ENCODE measurements around the gene TCP11.
A peak's percentile ranks its signal among the peaks of the same experiment; 100 is the strongest.

Gene TCP11

GRCh38 chr6:35086636-35087360, 54.3 kb downstream of the TCP11 start:
- no peak overlapping the region for H3K4me3 Mint-ChIP-seq
- H3K27me3 Mint-ChIP-seq: no peaks in the 10 kb centered on the region
- H3K9me3 Mint-ChIP-seq: no peaks in the 10 kb centered on the region
- DNase-seq (ENCODE audit: low spot score in 2 of 2): peak in 1 of 2 donors; percentile 5
- H3K27ac Mint-ChIP-seq (ENCODE audit: low read depth): peak overlapping the region; percentile 9
- no peak for ATAC-seq (replicated peaks; ENCODE audit: extremely low read depth, poor library complexity, severe bottlenecking)
- peaks cover 6% of the 10 kb centered on the region for H3K36me3 Mint-ChIP-seq (ENCODE audit: insufficient read depth)
- H3K4me1 Mint-ChIP-seq: peaks cover 4% of the 10 kb centered on the region

DNA sequence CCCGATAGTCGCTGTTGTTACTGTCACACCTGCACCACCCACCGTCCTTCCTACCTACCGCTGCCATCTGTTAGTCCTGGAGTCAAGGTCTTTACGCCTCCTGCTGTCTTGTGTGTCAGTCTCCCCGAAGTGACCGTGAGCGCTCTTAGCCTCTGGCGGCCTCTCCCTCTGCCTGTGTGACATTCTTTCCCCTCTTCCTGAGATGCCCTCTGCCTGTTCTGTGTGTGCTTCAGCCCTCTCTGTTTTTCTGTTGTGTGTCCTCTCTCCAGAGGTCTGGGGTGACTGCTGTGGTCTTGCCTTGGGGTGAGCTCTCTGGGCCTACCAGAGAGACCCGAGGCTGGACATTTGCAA, 54.9 kb downstream of the TCP11 start:
- Mint-ChIP-seq H3K36me3 (ENCODE audit: insufficient read depth) (peaks cover 6% of the 10 kb centered on the region), H3K4me3 (no peak overlapping the region), H3K4me1 (peaks cover 4% of the 10 kb centered on the region), H3K27ac (ENCODE audit: low read depth) (peak overlapping the region; percentile 9), H3K27me3 (no peaks in the 10 kb centered on the region), H3K9me3 (no peaks in the 10 kb centered on the region)
- DNase-seq (ENCODE audit: low spot score in 2 of 2) (no peak), ATAC-seq (replicated peaks; ENCODE audit: extremely low read depth, poor library complexity, severe bottlenecking) (no peak)

DNA sequence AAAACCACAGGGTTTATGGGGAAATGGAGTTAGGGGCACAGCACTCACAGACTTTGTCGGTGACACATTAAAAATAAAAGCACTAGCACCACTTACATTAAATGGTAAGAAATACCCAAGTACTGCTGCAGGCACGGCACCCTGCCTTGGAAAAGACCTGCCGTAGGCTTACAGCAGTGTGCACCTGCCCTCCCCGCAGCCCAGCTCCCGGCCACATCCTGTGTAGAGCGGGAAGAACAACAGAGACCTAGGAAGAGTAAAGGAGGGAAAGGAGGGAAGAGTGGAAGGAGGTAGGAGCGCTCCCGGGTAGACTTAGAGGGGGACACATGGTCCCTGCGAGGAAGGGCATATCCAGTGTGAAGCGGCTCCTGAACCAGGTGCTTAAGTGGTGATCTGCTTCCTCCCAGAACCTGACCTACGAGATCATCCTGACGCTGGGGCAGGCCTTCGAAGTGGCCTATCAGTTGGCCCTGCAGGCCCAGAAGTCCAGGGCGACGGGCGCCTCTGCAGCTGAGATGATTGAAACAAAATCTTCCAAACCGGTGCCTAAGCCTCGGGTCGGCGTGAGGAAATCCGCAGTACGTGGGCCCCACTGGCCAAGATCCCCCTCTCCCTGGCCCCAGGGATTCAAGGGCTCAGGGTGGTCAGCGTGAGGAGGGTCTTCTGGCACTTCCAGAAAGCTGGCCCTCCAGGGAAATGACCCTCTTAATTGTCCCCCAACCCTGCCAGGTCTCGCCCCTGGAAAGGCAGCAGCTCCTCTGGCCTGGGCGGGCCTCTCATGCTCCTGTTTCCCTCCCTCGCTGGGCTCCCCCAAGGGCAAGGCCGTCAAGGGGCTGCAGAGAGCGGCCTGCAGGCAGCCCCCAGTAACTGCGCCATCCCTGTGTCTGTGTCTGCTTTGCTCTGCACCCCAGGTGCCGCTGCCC, 55.5 kb downstream of the TCP11 start:
- Mint-ChIP-seq H3K27me3 (no peaks in the 10 kb centered on the region), H3K4me1 (peaks cover 4% of the 10 kb centered on the region), H3K27ac (ENCODE audit: low read depth) (peak overlapping the region; percentile 9), H3K36me3 (ENCODE audit: insufficient read depth) (peaks cover 6% of the 10 kb centered on the region), H3K4me3 (no peak overlapping the region), H3K9me3 (no peaks in the 10 kb centered on the region)
- ATAC-seq (replicated peaks; ENCODE audit: extremely low read depth, poor library complexity, severe bottlenecking) (no peak), DNase-seq (ENCODE audit: low spot score in 2 of 2) (no peak)

DNA sequence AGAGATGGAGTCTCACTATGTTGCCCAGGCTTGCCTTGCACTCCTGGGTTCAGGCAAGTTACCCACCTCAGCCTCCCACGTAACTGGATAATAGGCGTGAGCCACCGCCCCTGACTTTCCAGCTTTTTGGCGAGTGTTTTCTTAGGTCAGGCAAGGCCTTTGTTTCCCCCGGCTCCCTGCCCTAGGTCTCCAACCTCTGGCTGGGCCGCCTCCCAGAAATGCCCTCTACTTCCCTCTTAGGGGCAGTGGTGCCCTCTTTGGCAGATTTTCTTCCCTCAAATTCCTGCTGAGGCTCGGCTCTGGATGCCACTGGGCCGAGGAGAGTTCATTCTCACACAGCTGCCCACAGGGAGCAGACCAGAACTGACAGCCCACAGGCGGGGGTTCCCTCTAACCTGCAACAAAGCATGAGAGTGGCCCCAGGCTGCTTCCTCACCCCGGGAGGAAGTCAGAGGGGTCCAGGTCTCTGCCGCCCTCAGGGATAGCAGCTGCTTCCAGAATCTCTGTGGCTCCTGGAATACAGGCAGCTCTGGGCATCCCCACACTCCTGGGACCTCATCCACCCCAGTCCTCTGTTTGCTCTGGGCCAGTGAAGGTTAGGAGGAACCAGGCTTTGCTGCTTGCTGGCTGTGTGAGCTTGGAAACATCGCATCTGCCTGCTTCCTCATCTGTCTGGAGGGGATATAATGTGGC, 56.5 kb downstream of the TCP11 start:
- no peaks in the 10 kb centered on the region for H3K9me3 Mint-ChIP-seq

GRCh38 chr6:35084041-35084491, 57.1 kb downstream of the TCP11 start:
- Mint-ChIP-seq H3K4me1 (peaks cover 4% of the 10 kb centered on the region), H3K4me3 (no peak overlapping the region), H3K27ac (ENCODE audit: low read depth) (no peak overlapping the region), H3K27me3 (no peaks in the 10 kb centered on the region), H3K36me3 (ENCODE audit: insufficient read depth) (peaks cover 6% of the 10 kb centered on the region), H3K9me3 (no peaks in the 10 kb centered on the region)
- DNase-seq (ENCODE audit: low spot score in 2 of 2) (no peak), ATAC-seq (replicated peaks; ENCODE audit: extremely low read depth, poor library complexity, severe bottlenecking) (no peak)

More for the DNA sequence above, 56.5 kb downstream of the TCP11 start:
- H3K27ac Mint-ChIP-seq (ENCODE audit: low read depth): no peak overlapping the region
- H3K4me3 Mint-ChIP-seq: no peak overlapping the region
- peaks cover 4% of the 10 kb centered on the region for H3K4me1 Mint-ChIP-seq
- no peak for DNase-seq (ENCODE audit: low spot score in 2 of 2)
- H3K36me3 Mint-ChIP-seq (ENCODE audit: insufficient read depth): peaks cover 6% of the 10 kb centered on the region
- no peaks in the 10 kb centered on the region for H3K27me3 Mint-ChIP-seq
- no peak for ATAC-seq (replicated peaks; ENCODE audit: extremely low read depth, poor library complexity, severe bottlenecking)

GRCh38 chr6:35083507-35083906, 57.6 kb downstream of the TCP11 start:
- Mint-ChIP-seq H3K27ac (ENCODE audit: low read depth) (no peak overlapping the region), H3K4me3 (no peak overlapping the region), H3K36me3 (ENCODE audit: insufficient read depth) (peaks cover 6% of the 10 kb centered on the region), H3K27me3 (no peaks in the 10 kb centered on the region), H3K4me1 (peaks cover 4% of the 10 kb centered on the region), H3K9me3 (no peaks in the 10 kb centered on the region)
- ATAC-seq (replicated peaks; ENCODE audit: extremely low read depth, poor library complexity, severe bottlenecking) (no peak), DNase-seq (ENCODE audit: low spot score in 2 of 2) (no peak)

DNA sequence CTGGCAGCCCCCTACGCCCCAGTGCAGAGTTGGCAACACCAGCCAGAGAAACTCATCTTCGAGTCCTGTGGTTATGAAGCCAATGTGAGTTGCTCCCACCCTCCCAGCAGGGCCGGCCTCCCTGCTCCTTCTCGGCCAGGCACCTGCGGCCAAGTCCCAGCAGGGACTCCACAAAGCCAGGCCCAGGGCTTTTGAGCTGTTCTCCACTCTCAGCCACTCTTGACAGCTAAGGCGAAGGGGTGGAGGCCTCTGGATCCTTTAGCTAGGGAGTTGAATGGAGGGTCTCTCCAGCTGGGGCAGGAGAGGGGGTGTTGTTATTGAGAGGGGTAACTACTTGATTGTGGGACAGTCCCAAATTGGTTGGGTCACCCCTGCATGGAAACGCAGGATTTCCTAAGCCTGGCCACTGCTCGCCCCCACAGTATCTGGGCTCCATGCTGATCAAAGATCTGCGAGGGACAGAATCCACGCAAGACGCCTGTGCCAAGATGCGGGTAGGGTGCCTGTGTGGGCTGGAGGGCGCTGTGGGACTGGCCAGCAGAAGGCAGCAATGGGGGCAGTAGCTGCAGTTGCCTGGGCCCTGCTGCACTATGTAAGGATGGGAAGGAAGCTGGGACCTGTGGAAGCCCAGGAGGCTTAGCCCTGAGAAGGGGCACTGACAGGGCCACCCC, 58.3 kb downstream of the TCP11 start:
- Mint-ChIP-seq H3K4me3 (no peak overlapping the region), H3K27me3 (no peaks in the 10 kb centered on the region), H3K4me1 (peaks cover 4% of the 10 kb centered on the region), H3K9me3 (no peaks in the 10 kb centered on the region), H3K27ac (ENCODE audit: low read depth) (peak overlapping the region; percentile 72), H3K36me3 (ENCODE audit: insufficient read depth) (peaks cover 5% of the 10 kb centered on the region)
- DNase-seq (ENCODE audit: low spot score in 2 of 2) (no peak), ATAC-seq (replicated peaks; ENCODE audit: extremely low read depth, poor library complexity, severe bottlenecking) (no peak)

DNA sequence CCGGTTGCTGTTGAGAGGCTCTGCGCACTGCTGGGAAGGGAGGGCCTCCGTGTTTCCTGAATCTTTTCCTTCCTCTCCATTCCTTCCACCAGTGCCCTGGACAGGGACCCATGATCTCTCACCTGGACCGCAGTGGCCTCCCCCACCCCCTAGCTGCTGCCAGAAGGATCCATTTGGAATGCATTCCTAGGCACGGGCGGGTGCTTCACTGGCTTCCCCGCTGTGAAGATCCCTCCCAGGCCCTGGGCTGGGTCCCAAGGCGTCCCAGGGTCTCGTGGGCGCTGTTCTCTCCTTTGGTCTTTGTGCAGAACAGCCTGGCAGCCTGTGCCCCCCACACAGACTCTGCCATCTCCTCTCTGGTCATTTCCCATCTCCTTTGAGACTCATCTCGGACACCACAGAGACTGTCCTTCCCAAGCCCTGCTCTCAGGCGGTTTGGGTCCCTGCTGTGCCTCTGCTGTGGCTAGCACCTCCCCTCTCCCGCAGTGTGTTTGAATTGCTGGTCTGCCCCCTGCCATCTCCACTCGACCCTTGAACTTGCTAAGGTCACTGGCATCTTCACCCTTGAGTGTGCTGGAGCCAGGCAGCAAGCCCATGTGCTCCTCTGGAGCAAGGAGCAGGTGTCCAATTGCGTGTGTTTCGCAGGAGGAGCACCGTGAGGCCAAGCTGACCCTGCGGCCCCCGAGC, 59.0 kb downstream of the TCP11 start:
- ATAC-seq (replicated peaks; ENCODE audit: extremely low read depth, poor library complexity, severe bottlenecking) (no peak), DNase-seq (ENCODE audit: low spot score in 2 of 2) (no peak)
- Mint-ChIP-seq H3K4me1 (peaks cover 4% of the 10 kb centered on the region), H3K9me3 (no peaks in the 10 kb centered on the region), H3K36me3 (ENCODE audit: insufficient read depth) (peaks cover 6% of the 10 kb centered on the region), H3K4me3 (no peak overlapping the region), H3K27ac (ENCODE audit: low read depth) (peak overlapping the region; percentile 72), H3K27me3 (no peaks in the 10 kb centered on the region)

GRCh38 chr6:35081426-35081851, 59.7 kb downstream of the TCP11 start:
- Mint-ChIP-seq H3K4me3 (no peak overlapping the region), H3K36me3 (ENCODE audit: insufficient read depth) (peaks cover 6% of the 10 kb centered on the region), H3K27me3 (no peaks in the 10 kb centered on the region), H3K4me1 (no peaks in the 10 kb centered on the region), H3K9me3 (no peaks in the 10 kb centered on the region), H3K27ac (ENCODE audit: low read depth) (peak overlapping the region; percentile 72)
- ATAC-seq (replicated peaks; ENCODE audit: extremely low read depth, poor library complexity, severe bottlenecking) (no peak), DNase-seq (ENCODE audit: low spot score in 2 of 2) (no peak)

DNA sequence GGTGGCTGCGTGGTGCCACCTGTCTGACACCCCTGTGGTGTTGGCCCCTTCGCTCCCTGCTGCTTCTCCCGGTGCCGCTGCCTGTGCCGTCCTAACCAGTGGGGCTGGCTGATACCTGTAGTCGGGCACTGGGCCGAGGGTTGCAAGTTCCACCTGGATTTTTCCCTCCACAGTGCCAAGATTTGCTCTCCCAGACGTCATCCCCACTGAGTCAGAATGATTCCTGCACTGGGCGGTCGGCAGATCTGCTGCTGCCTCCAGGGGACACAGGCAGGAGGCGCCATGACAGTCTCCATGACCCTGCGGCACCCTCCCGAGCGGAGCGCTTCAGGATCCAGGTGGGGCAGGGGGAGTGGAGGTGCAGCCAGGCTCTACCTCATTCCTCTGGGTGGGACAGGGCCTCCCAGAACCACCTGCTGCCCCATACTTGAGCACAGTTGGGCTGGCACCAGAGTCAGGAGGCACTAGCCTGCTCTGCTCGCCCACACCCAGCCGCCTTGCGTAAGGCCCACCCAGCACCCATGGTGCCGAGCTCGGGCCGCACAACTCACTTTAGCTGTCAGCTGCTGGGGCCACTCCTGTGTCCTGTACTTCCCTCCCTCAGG, 60.2 kb downstream of the TCP11 start:
- ATAC-seq (replicated peaks; ENCODE audit: extremely low read depth, poor library complexity, severe bottlenecking) (no peak), DNase-seq (ENCODE audit: low spot score in 2 of 2) (no peak)
- Mint-ChIP-seq H3K9me3 (no peaks in the 10 kb centered on the region), H3K36me3 (ENCODE audit: insufficient read depth) (peaks cover 5% of the 10 kb centered on the region), H3K27me3 (no peaks in the 10 kb centered on the region), H3K27ac (ENCODE audit: low read depth) (no peak overlapping the region), H3K4me3 (no peak overlapping the region), H3K4me1 (no peaks in the 10 kb centered on the region)

DNA sequence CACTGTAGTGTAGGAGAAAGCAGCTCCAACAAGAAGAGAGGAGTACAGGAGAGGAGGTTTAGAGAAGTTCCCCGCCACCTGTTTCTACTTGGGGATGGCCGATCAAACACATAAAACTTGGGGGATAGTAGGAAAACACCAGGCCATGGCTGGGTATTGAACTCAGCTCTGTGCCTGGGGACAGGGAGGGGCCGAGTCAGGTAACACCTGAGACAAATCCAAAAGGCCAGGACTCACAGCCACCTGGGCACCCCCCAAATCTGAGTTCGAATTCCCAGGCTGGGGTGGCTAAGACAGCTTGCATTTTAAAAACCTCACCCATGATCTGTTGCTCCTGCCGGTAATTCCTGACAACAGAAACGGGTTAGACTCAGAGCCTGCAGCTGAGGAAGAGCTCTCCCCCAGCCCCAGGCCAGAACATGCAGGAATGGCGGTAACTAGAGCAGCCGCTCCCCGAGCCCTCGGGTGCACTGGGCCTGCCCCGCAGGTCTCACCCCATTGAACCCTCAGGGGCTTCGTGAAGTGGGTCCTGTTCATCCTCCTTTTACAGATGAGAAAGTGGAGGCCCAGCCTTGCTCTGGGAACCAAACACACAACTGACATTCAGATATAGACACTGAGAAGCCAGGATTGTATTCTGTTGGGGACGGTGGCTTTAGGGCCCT, 61.0 kb downstream of the TCP11 start:
- H3K27me3 Mint-ChIP-seq: no peaks in the 10 kb centered on the region
- H3K9me3 Mint-ChIP-seq: no peaks in the 10 kb centered on the region
- DNase-seq (ENCODE audit: low spot score in 2 of 2): no peak
- peaks cover 4% of the 10 kb centered on the region for H3K36me3 Mint-ChIP-seq (ENCODE audit: insufficient read depth)
- no peaks in the 10 kb centered on the region for H3K4me1 Mint-ChIP-seq
- no peak for ATAC-seq (replicated peaks; ENCODE audit: extremely low read depth, poor library complexity, severe bottlenecking)
- H3K27ac Mint-ChIP-seq (ENCODE audit: low read depth): no peak overlapping the region
- H3K4me3 Mint-ChIP-seq: no peak overlapping the region
